Measurements from ENCODE around the gene PNPLA2.

The PNPLA2 gene

GRCh38 chr11:773830-774229 is 44.9 kb upstream of the PNPLA2 start:
- FAIRE-seq (no peak), DNase-seq (ENCODE audit: insufficient read length, low spot score) (no peak)
- TF ChIP-seq CTCF (IDR thresholded peaks at IDR 0.05; ENCODE audit: insufficient read depth, missing control alignments): no peak

GRCh38 chr11:774873-775592 is 43.7 kb upstream of the PNPLA2 start:
- DNase-seq (ENCODE audit: insufficient read length, low spot score) (no peak), FAIRE-seq (no peak)
- TF ChIP-seq CTCF (IDR thresholded peaks at IDR 0.05; ENCODE audit: insufficient read depth, missing control alignments): no peak

GRCh38 chr11:776263-776560 is 42.5 kb upstream of the PNPLA2 start:
- no peak for TF ChIP-seq CTCF (IDR thresholded peaks at IDR 0.05; ENCODE audit: insufficient read depth, missing control alignments)
- no peak for FAIRE-seq

GRCh38 chr11:776561-777287 is 42.0 kb upstream of the PNPLA2 start:
- peak; percentile 55 for DNase-seq (ENCODE audit: insufficient read length, low spot score)
- no peak for TF ChIP-seq CTCF (IDR thresholded peaks at IDR 0.05; ENCODE audit: insufficient read depth, missing control alignments)
- FAIRE-seq: no peak

More at GRCh38 chr11:776263-776560, 42.5 kb upstream of the PNPLA2 start:
- DNase-seq (ENCODE audit: insufficient read length, low spot score): no peak

GRCh38 chr11:777288-778255 is 41.1 kb upstream of the PNPLA2 start, which contains the start of gene GATD1:
Gene GATD1, minus strand, starts transcription at chr11:777487. Its CDS starts 25 bp downstream, at chr11:777462.
- TF ChIP-seq CTCF (IDR thresholded peaks at IDR 0.05; ENCODE audit: insufficient read depth, missing control alignments): no peak
- no peak for FAIRE-seq
- DNase-seq (ENCODE audit: insufficient read length, low spot score): peak; percentile 94

- no peak for TF ChIP-seq CTCF (IDR thresholded peaks at IDR 0.05; ENCODE audit: insufficient read depth, missing control alignments)
- DNase-seq (ENCODE audit: insufficient read length, low spot score): no peak
- FAIRE-seq: no peak
These were observed 39.4 kb upstream of the PNPLA2 start for GRCh38 chr11:778976-779954.
